Glutamatergic neuron (in vitro differentiated cells): ENCODE data around the gene CSTPP1. TPM values are rescaled to one million over a fixed set of nuclear protein-coding genes. Genes with fewer than 3 reads are reported as not detected.

Experiments used
- DNase-seq: peaks from one replicate; pipeline ENCODE4 v3.0.0; 2022
- H3K27ac Mint-ChIP-seq: one replicate; pipeline ENCODE4 v1.8.0; 2020; ENCODE audit warnings: mild to moderate bottlenecking, mixed read lengths, inconsistent platforms; ENCODE audit not compliant: unreplicated experiment
- H3K27me3 Mint-ChIP-seq: one replicate; pipeline ENCODE4 v1.8.0; 2020; ENCODE audit warnings: mild to moderate bottlenecking, moderate library complexity, mixed read lengths, inconsistent platforms; ENCODE audit not compliant: unreplicated experiment
- H3K36me3 Mint-ChIP-seq: one replicate; pipeline ENCODE4 v1.8.0; 2020; ENCODE audit warnings: mild to moderate bottlenecking, mixed read lengths, inconsistent platforms; ENCODE audit not compliant: unreplicated experiment
- H3K4me1 Mint-ChIP-seq: one replicate; pipeline ENCODE4 v1.8.0; 2020; ENCODE audit warnings: mild to moderate bottlenecking, low read depth, mixed read lengths, inconsistent platforms; ENCODE audit not compliant: unreplicated experiment
- H3K4me3 Mint-ChIP-seq: one replicate; pipeline ENCODE4 v1.8.0; 2020; ENCODE audit warnings: mild to moderate bottlenecking, mixed read lengths, inconsistent platforms; ENCODE audit not compliant: unreplicated experiment
- H3K9me3 Mint-ChIP-seq: one replicate; pipeline ENCODE4 v1.8.0; 2020; ENCODE audit warnings: mild to moderate bottlenecking, moderate library complexity, mixed read lengths, inconsistent platforms; ENCODE audit not compliant: unreplicated experiment
- total RNA-seq: library from RNA; stranded (reverse); fragmentation: NEBNext Ultra II Directional; extraction: Animal tissue kit (Norgen Biotek cat#: 25700); gene quantifications from one replicate; pipeline ENCODE4 v1.2.1, GENCODE V29; 2021; ENCODE audit not compliant: unreplicated experiment
- TF ChIP-seq, protein P1 (sequence below): fragments of 200-600 bp; sonication (generic); IDR thresholded peaks from one replicate; pipeline ENCODE4 v1.5.0; 2021; ENCODE audit not compliant: partially characterized antibody, unreplicated experiment

Gene CSTPP1
- total RNA-seq, 1 donor from 2014 or later: 35.5 TPM

GRCh38 chr11:46979358-46979757 is 42.8 kb downstream of the CSTPP1 start:
- Mint-ChIP-seq H3K27ac (no peak overlapping the region), H3K27me3 (no peaks in the 10 kb centered on the region), H3K4me3 (no peak overlapping the region), H3K9me3 (peaks cover 2% of the 10 kb centered on the region), H3K36me3 (no peaks in the 10 kb centered on the region), H3K4me1 (no peaks in the 10 kb centered on the region)
- TF ChIP-seq, protein P1, sequence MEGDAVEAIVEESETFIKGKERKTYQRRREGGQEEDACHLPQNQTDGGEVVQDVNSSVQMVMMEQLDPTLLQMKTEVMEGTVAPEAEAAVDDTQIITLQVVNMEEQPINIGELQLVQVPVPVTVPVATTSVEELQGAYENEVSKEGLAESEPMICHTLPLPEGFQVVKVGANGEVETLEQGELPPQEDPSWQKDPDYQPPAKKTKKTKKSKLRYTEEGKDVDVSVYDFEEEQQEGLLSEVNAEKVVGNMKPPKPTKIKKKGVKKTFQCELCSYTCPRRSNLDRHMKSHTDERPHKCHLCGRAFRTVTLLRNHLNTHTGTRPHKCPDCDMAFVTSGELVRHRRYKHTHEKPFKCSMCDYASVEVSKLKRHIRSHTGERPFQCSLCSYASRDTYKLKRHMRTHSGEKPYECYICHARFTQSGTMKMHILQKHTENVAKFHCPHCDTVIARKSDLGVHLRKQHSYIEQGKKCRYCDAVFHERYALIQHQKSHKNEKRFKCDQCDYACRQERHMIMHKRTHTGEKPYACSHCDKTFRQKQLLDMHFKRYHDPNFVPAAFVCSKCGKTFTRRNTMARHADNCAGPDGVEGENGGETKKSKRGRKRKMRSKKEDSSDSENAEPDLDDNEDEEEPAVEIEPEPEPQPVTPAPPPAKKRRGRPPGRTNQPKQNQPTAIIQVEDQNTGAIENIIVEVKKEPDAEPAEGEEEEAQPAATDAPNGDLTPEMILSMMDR: no peak
- DNase-seq: no peak

DNA sequence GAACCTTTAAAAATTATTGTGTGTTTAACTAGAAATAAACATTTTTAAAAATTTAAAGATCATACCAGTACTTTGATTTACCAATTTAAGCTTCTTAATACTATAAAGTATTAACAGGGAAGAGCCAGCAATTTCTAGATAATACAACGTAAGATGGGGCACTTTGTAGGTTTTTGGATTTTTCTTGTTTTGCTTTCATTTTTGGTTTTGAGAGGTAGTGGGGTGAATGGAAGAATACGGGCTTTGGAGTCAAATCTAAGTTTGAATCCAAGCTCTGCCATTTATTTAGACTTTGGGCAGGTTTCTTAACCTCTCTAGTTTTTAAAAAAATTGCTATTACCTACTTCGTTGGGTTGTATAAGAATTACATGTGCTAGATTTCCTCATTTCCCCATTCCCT is 44.9 kb downstream of the CSTPP1 start:
- TF ChIP-seq, protein P1: no peak
- H3K27me3 Mint-ChIP-seq: no peaks in the 10 kb centered on the region
- H3K27ac Mint-ChIP-seq: no peak overlapping the region
- no peak for DNase-seq
- no peaks in the 10 kb centered on the region for H3K36me3 Mint-ChIP-seq
- no peaks in the 10 kb centered on the region for H3K9me3 Mint-ChIP-seq
- no peak overlapping the region for H3K4me3 Mint-ChIP-seq
- no peaks in the 10 kb centered on the region for H3K4me1 Mint-ChIP-seq

DNA sequence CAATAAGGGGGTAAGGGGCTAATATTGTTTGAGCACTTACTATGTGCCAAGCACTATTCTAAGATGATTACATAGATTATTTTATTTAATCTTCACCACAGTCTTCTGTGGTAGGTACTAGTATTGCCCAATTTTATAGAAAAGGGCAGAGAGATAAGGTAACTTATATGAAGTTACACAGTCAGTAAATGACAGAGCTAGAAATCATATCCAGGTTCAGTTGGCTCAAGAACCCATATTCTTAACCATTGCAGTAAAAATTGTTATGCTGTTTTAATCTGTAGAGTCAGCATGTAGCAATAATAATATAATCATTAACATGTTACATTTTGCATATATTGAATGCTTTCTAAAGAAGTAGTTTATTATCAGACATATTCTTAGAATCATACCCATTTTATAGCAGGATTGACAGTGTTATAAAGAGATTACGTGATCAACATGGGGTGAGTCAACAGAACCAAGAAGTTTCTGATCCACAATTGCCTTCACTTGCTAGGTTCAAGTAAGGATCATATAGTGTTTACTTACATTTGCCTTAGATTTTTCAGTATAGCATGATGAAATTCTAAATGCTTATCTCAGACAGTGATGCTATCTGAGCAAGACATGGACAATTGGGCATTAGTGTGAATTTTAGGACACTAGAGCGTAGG is 46.4 kb downstream of the CSTPP1 start:
- no peaks in the 10 kb centered on the region for H3K27me3 Mint-ChIP-seq
- TF ChIP-seq, protein P1: no peak
- H3K4me3 Mint-ChIP-seq: no peak overlapping the region
- H3K36me3 Mint-ChIP-seq: no peaks in the 10 kb centered on the region
- no peaks in the 10 kb centered on the region for H3K4me1 Mint-ChIP-seq
- no peak overlapping the region for H3K27ac Mint-ChIP-seq
- H3K9me3 Mint-ChIP-seq: no peaks in the 10 kb centered on the region
- no peak for DNase-seq

- DNase-seq: no peak
- Mint-ChIP-seq H3K36me3 (no peaks in the 10 kb centered on the region), H3K4me3 (no peak overlapping the region), H3K27me3 (no peaks in the 10 kb centered on the region), H3K4me1 (no peaks in the 10 kb centered on the region), H3K27ac (no peak overlapping the region), H3K9me3 (no peaks in the 10 kb centered on the region)
- TF ChIP-seq, protein P1: no peak
Measured at GRCh38 chr11:46983598-46983997, 47.0 kb downstream of the CSTPP1 start.

DNA sequence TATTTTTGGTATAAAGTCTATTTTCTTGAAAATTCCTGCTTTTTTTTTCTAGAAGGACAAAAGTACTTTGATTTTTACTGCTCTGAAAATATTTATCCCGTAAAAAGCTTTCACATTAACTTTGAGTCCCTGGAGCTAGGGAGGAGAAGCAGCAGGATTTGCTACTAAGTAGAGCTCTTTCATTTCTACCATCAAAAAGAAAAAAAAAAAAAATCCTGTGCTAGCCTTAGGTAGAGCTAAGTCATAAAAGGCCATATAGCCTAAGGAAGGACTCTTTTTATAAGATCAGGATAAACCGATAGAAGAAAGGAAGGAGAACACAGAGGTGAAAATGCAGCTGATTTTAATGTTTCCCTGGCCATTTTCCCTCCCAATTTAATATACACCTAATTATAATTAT is 48.0 kb downstream of the CSTPP1 start:
- Mint-ChIP-seq H3K27ac (no peak overlapping the region), H3K27me3 (no peaks in the 10 kb centered on the region), H3K4me3 (no peak overlapping the region), H3K9me3 (no peaks in the 10 kb centered on the region), H3K36me3 (peaks cover under 1% of the 10 kb centered on the region), H3K4me1 (no peaks in the 10 kb centered on the region)
- TF ChIP-seq, protein P1: no peak
- no peak for DNase-seq
